Epithelial cell of esophagus (primary cell): ENCODE measurements around the gene SLC25A43.

Experiments used
- DNase-seq: peaks from one replicate; pipeline ENCODE4 v3.0.0; 2010; ENCODE audit warnings: low read depth
- H3K4me3 ChIP-seq: 2 replicates; pipeline ENCODE4 v1.5.1; 2011; ENCODE audit warnings: mild to moderate bottlenecking, low read length, control low read depth
- TF ChIP-seq, protein P1 (sequence below): IDR thresholded peaks from 2 replicates; pipeline ENCODE4 v1.5.1; 2011; ENCODE audit warnings: low read depth, mild to moderate bottlenecking, low read length, control low read depth, inconsistent platforms; ENCODE audit not compliant: insufficient read depth; ENCODE audit errors: missing control alignments

SLC25A43 gene

DNA sequence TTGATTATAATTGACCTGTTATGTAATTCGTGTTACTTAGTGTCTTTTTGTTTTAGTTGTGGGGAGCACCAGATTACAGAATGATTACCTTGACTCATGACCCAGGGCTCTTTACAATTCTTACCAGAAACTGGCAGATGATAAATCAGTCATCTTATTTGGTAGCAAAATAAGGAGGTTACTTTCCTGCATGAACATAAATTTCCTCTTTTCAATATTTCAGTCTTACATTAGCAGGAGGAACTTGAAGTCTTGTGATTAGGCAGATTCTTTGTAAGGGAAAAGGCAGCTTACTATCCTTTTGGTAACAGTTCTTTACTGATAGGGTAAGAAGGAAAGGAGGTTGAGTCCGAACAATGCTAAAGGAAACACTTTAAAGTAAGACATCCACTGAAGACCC lies 43.1 kb downstream of the SLC25A43 start:
- TF ChIP-seq, protein P1, sequence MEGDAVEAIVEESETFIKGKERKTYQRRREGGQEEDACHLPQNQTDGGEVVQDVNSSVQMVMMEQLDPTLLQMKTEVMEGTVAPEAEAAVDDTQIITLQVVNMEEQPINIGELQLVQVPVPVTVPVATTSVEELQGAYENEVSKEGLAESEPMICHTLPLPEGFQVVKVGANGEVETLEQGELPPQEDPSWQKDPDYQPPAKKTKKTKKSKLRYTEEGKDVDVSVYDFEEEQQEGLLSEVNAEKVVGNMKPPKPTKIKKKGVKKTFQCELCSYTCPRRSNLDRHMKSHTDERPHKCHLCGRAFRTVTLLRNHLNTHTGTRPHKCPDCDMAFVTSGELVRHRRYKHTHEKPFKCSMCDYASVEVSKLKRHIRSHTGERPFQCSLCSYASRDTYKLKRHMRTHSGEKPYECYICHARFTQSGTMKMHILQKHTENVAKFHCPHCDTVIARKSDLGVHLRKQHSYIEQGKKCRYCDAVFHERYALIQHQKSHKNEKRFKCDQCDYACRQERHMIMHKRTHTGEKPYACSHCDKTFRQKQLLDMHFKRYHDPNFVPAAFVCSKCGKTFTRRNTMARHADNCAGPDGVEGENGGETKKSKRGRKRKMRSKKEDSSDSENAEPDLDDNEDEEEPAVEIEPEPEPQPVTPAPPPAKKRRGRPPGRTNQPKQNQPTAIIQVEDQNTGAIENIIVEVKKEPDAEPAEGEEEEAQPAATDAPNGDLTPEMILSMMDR = no peak
- H3K4me3 ChIP-seq = no peak overlapping the region
- DNase-seq = no peak

DNA sequence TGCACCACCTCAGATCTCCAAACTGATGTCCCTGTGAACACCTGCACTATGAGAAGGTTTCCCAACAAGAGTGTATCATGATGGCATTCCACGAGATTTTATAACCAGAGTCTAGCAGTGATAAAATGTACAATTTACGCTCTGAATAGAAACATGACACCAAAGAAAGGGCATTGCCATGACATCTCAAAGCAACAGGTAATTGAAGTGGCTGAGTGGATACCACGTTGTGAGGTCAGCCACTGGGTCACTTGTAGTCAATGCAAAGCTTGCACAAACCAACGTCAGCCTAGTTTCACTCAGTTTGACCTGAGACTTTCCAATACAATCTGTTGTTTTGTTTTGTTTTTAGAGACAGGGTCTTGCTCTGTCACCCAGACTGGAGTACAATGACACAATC lies 54.1 kb downstream of the SLC25A43 start:
- DNase-seq = no peak
- TF ChIP-seq, protein P1 = no peak
- no peak overlapping the region for H3K4me3 ChIP-seq

DNA sequence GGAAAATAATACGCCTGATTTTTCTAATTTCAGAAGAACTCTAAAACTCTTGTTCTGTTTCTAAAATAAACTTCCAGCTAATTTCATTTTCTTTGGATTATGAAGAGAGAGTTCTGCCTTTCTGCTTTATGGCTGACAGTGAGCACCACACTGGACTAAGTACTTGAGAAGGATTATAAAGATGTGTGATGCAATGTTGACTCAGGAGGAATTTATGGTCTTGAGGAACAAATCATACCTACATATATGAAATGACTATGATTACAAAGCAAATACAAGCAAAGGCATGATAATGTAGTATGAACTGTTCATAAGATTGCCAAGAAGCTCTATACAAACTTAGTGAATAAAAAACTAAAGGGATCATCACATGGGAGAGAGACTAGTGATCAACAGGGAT lies 56.1 kb downstream of the SLC25A43 start:
- TF ChIP-seq, protein P1 = no peak
- peak; percentile 83 for DNase-seq
- no peak overlapping the region for H3K4me3 ChIP-seq

DNA sequence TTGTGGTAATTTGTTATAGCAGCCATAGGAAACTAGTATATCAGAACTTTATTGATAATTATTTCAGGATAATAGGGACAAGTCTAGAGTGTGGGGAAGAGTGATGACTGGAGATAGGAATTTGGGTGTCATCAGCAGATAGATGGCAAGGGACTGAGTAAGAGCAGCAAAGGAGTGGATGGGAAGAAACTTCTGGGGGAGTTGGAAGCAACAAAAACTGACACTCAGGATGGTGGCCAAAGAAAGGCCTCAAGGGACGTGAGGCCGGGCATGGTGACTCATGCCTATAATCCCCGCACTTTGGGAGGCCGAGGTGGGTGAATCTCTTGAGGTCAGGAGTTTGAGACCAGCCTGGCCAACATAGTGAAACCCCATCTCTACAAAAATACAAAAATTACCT lies 60.0 kb downstream of the SLC25A43 start:
- TF ChIP-seq, protein P1 = no peak
- DNase-seq = no peak

DNA sequence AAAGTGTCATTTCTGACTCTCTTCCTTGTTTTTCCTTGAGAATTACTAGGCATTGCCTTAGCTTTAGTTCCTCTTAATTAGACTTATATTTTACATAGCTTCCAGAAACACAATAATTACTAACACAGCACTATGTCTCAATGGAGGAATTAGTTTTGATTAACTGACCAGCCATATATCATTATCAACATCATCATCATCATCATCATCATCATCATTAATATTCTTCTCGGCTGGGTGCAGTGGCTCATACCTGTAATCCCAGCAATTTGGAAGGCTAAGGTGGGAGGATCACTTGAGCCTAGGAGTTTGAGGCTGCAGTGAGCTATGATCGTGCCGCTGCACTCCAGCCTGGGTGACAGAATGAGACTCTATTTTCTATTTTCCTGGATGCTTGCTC lies 66.4 kb downstream of the SLC25A43 start:
- H3K4me3 ChIP-seq = no peak overlapping the region
- DNase-seq = no peak
- TF ChIP-seq, protein P1 = no peak

More for the DNA sequence above, 60.0 kb downstream of the SLC25A43 start:
- H3K4me3 ChIP-seq = no peak overlapping the region

DNA sequence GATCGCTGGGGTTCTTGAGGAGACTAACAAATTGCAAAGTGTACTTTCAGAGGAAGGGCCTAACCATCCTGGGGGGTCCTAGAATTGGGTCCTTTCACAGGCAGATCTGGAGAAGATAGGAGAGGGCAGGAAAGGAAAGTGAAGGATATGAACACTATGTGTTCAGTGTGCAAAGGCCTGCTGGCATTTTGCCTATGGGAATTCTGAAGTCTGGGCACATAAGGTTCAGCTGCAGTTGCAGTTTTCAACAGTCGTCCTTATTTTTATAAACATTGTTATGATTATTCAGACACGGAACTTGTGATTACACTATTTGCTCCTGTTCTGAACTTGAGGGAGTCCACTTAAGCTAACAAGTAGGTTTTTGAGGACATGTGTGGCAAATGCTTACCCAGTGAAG lies 67.8 kb downstream of the SLC25A43 start:
- no peak overlapping the region for H3K4me3 ChIP-seq
- no peak for DNase-seq
- TF ChIP-seq, protein P1 = no peak

DNA sequence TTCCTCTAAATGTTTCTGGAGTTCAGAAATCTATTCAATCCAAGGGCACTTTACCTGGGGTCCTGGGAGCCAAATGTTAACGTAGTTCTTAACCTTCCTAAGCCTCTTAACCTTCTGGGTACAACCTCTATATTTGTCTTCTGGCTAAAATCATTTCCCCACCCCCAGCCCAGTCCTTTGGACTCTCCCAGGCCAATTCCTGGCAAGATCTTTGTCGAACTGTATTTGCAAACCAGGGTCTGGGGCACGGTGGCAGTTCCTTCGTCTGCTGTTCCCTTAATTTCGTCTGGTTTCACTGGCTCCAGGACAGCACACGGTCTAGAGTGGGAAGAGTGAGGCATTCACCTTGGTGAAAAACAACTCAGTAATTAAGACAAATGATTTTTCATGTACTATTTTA lies 68.3 kb downstream of the SLC25A43 start:
- no peak overlapping the region for H3K4me3 ChIP-seq
- no peak for DNase-seq
- TF ChIP-seq, protein P1 = no peak
